Measurements from ENCODE around the gene SMAD6.

The SMAD6 gene

GRCh38 chr15:66661432-66662096 is 40.5 kb upstream of the SMAD6 start:
- no peak overlapping the region for H3K4me3 ChIP-seq (ENCODE audit: low read depth, low read length)
- no peak for TF ChIP-seq CTCF (IDR thresholded peaks at IDR 0.05; ENCODE audit: low read depth, low read length, missing control alignments)
- no peak for DNase-seq (ENCODE audit: low read depth)

- TF ChIP-seq CTCF (IDR thresholded peaks at IDR 0.05; ENCODE audit: low read depth, low read length, missing control alignments): no peak
- DNase-seq (ENCODE audit: low read depth): no peak
- no peak overlapping the region for H3K4me3 ChIP-seq (ENCODE audit: low read depth, low read length)
Measured at GRCh38 chr15:66662522-66662921, 39.5 kb upstream of the SMAD6 start.

- no peak for DNase-seq (ENCODE audit: low read depth)
- H3K4me3 ChIP-seq (ENCODE audit: low read depth, low read length): no peak overlapping the region
- TF ChIP-seq CTCF (IDR thresholded peaks at IDR 0.05; ENCODE audit: low read depth, low read length, missing control alignments): no peak
Measured at GRCh38 chr15:66663664-66664063, 38.4 kb upstream of the SMAD6 start.

- no peak for DNase-seq (ENCODE audit: low read depth)
Measured at GRCh38 chr15:66670175-66670574, 31.9 kb upstream of the SMAD6 start.

GRCh38 chr15:66670762-66671580 is 31.1 kb upstream of the SMAD6 start:
- no peak overlapping the region for H3K4me3 ChIP-seq (ENCODE audit: low read depth, low read length)
- no peak for DNase-seq (ENCODE audit: low read depth)
- no peak for TF ChIP-seq CTCF (IDR thresholded peaks at IDR 0.05; ENCODE audit: low read depth, low read length, missing control alignments)

More at GRCh38 chr15:66670175-66670574, 31.9 kb upstream of the SMAD6 start:
- TF ChIP-seq CTCF (IDR thresholded peaks at IDR 0.05; ENCODE audit: low read depth, low read length, missing control alignments): no peak
- no peak overlapping the region for H3K4me3 ChIP-seq (ENCODE audit: low read depth, low read length)

GRCh38 chr15:66672867-66673266 is 29.2 kb upstream of the SMAD6 start:
- H3K4me3 ChIP-seq (ENCODE audit: low read depth, low read length): no peak overlapping the region
- DNase-seq (ENCODE audit: low read depth): no peak
- TF ChIP-seq CTCF (IDR thresholded peaks at IDR 0.05; ENCODE audit: low read depth, low read length, missing control alignments): no peak
